GM23338 (cell line): Measurements from ENCODE around the gene PPP1R16B. TPM values are rescaled to one million over a fixed set of nuclear protein-coding genes. Genes with fewer than 3 reads are reported as not detected.

Experiments
- ATAC-seq: fragments of 200-7000 bp; cut with Tn5 transposase; 3 replicates; pipeline ENCODE4 v1.9.1; 2020
- DNase-seq: peaks from one replicate; pipeline ENCODE4 v3.0.0-alpha.2; 2015; ENCODE audit warnings: low spot score
- H2AFZ ChIP-seq: fragments of 200-600 bp; sonication (generic); 2 replicates; pipeline ENCODE4 v1.8.0; 2016; ENCODE audit warnings: antibody characterized with exemption, mild to moderate bottlenecking, moderate library complexity
- H3F3A ChIP-seq: fragments of 200-600 bp; sonication (generic); replicated peaks from 2 replicates; pipeline ENCODE4 v1.8.0; 2017; ENCODE audit warnings: antibody characterized with exemption, mixed run types, low read depth
- H3K27ac ChIP-seq: fragments of 200-600 bp; sonication (generic); 2 replicates; pipeline ENCODE4 v1.6.1; 2016; ENCODE audit warnings: low read depth
- H3K27me3 ChIP-seq: fragments of 200-600 bp; sonication (generic); 2 replicates; pipeline ENCODE4 v1.8.0; 2016; ENCODE audit warnings: mild to moderate bottlenecking, mixed run types, moderate library complexity; ENCODE audit not compliant: insufficient read depth
- H3K36me3 ChIP-seq: fragments of 200-600 bp; sonication (generic); 2 replicates; pipeline ENCODE4 v1.8.0; 2016; ENCODE audit warnings: mild to moderate bottlenecking; ENCODE audit not compliant: insufficient read depth
- H3K4me1 ChIP-seq: fragments of 200-600 bp; sonication (generic); 2 replicates; pipeline ENCODE4 v1.8.0; 2016; ENCODE audit warnings: mild to moderate bottlenecking, moderate library complexity; ENCODE audit not compliant: insufficient read depth
- H3K4me2 ChIP-seq: fragments of 200-600 bp; sonication (generic); 2 replicates; pipeline ENCODE4 v1.7.1; 2017; ENCODE audit warnings: mixed run types
- H3K4me3 ChIP-seq: fragments of 200-600 bp; sonication (generic); 2 replicates; pipeline ENCODE4 v1.6.1; 2016; ENCODE audit warnings: mixed run types
- H3K79me2 ChIP-seq: fragments of 200-600 bp; sonication (generic); replicated peaks from 2 replicates; pipeline ENCODE4 v1.8.0; 2017; ENCODE audit warnings: mild to moderate bottlenecking; ENCODE audit not compliant: insufficient read depth
- H3K9me2 ChIP-seq: fragments of 200-600 bp; sonication (generic); 2 replicates; pipeline ENCODE4 v1.8.0; 2017; ENCODE audit not compliant: insufficient read depth
- H4K20me1 ChIP-seq: fragments of 200-600 bp; sonication (generic); replicated peaks from 2 replicates; pipeline ENCODE4 v1.8.0; 2017; ENCODE audit warnings: mild to moderate bottlenecking; ENCODE audit not compliant: insufficient read depth
- H3K27ac Mint-ChIP-seq: 2 replicates; pipeline ENCODE4 v1.8.0; 2020; ENCODE audit warnings: inconsistent platforms, mild to moderate bottlenecking, moderate library complexity, mixed read lengths
- H3K27me3 Mint-ChIP-seq: 3 replicates; pipeline ENCODE4 v1.8.0; 2022; ENCODE audit warnings: low read depth, mild to moderate bottlenecking, moderate library complexity, mixed read lengths, inconsistent platforms; ENCODE audit not compliant: insufficient read depth, poor library complexity
- H3K36me3 Mint-ChIP-seq: 3 replicates; pipeline ENCODE4 v1.8.0; 2021; ENCODE audit warnings: low read depth, mild to moderate bottlenecking, inconsistent platforms, moderate library complexity, mixed read lengths
- H3K4me1 Mint-ChIP-seq: 3 replicates; pipeline ENCODE4 v1.8.0; 2020; ENCODE audit warnings: mild to moderate bottlenecking, inconsistent platforms, mixed read lengths
- H3K4me3 Mint-ChIP-seq: 3 replicates; pipeline ENCODE4 v1.8.0; 2021; ENCODE audit warnings: moderate library complexity, mild to moderate bottlenecking, inconsistent platforms, mixed read lengths
- H3K9me3 Mint-ChIP-seq: 3 replicates; pipeline ENCODE4 v1.8.0; 2020; ENCODE audit warnings: moderate library complexity, mild to moderate bottlenecking, inconsistent platforms, mixed read lengths
- CREB1 ChIP-seq: fragments of 250-450 bp; sonication (Bioruptor Pico); IDR thresholded peaks from 2 replicates; pipeline ENCODE4 v1.5.0; 2020; ENCODE audit warnings: low read depth, mild to moderate bottlenecking, moderate library complexity
- EZH2 ChIP-seq: fragments of 200-600 bp; sonication (generic); IDR thresholded peaks from one replicate; pipeline ENCODE4 v1.8.0; 2017; ENCODE audit warnings: antibody characterized with exemption, mild to moderate bottlenecking, low read depth; ENCODE audit not compliant: unreplicated experiment
- EZH2phosphoT487 ChIP-seq: fragments of 200-600 bp; sonication (generic); IDR thresholded peaks from one replicate; pipeline ENCODE4 v1.8.1; 2018; ENCODE audit warnings: antibody characterized with exemption; ENCODE audit not compliant: unreplicated experiment
- JUNB ChIP-seq: IDR thresholded peaks from one replicate; pipeline ENCODE4 v1.6.1; 2016; ENCODE audit warnings: antibody characterized with exemption; ENCODE audit not compliant: unreplicated experiment
- NANOG ChIP-seq: IDR thresholded peaks from 2 replicates; pipeline ENCODE4 v1.6.1; 2016; ENCODE audit warnings: antibody characterized with exemption, borderline replicate concordance
- POLR2AphosphoS5 ChIP-seq: IDR thresholded peaks from 2 replicates; pipeline ENCODE4 v1.6.1; 2016; ENCODE audit warnings: antibody characterized with exemption, low read depth
- STAT1 ChIP-seq: IDR thresholded peaks from one replicate; pipeline ENCODE4 v1.6.1; 2016; ENCODE audit warnings: antibody characterized with exemption; ENCODE audit not compliant: unreplicated experiment
- ZNF114 ChIP-seq: fragments of 250-450 bp; sonication (Bioruptor Pico); IDR thresholded peaks from 2 replicates; pipeline ENCODE4 v1.5.0; 2020; ENCODE audit warnings: mild to moderate bottlenecking, moderate library complexity
- polyA plus RNA-seq: library from polyadenylated mRNA; unstranded; fragments of >200 nt; fragmentation: Nextera tagmentation; extraction: Ambion mirVana; gene quantifications from 2 replicates; pipeline ENCODE4 v1.2.1, GENCODE V29; 2016
- total RNA-seq: library from RNA; depleted of rRNA; stranded (reverse); fragments of >200 nt; shearing (Covaris generic); gene quantifications from 2 replicates; pipeline ENCODE4 v1.2.3, GENCODE V29; 2014
- TF ChIP-seq, protein P1 (sequence below): fragments of 250-450 bp; sonication (Bioruptor Pico); IDR thresholded peaks from 2 replicates; pipeline ENCODE4 v1.5.0; 2020; ENCODE audit warnings: mild to moderate bottlenecking, moderate library complexity
- TF ChIP-seq, protein P2 (sequence below): IDR thresholded peaks from 2 replicates; pipeline ENCODE4 v1.6.1; 2016; ENCODE audit warnings: antibody characterized with exemption

Gene PPP1R16B
- total and polyA plus RNA-seq, 2 experiments from 2014 or later, result 1.6 to 11.5 TPM

DNA sequence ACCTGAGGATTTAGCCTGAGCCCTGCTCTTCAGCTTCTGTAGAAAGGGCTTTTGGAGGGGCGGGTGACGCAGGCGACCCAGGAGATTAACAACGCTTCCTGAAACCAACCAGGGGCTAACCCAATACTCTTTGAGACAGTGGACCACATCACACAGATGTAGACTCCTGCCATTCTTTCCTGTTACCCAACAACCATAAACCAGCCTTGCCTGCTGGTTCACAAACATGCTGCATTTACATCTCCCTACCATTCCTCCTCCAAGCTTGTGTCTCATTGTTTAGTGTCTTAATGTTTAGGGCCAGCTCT, 28.3 kb downstream of the PPP1R16B start (continued):
- TF ChIP-seq, protein P1, sequence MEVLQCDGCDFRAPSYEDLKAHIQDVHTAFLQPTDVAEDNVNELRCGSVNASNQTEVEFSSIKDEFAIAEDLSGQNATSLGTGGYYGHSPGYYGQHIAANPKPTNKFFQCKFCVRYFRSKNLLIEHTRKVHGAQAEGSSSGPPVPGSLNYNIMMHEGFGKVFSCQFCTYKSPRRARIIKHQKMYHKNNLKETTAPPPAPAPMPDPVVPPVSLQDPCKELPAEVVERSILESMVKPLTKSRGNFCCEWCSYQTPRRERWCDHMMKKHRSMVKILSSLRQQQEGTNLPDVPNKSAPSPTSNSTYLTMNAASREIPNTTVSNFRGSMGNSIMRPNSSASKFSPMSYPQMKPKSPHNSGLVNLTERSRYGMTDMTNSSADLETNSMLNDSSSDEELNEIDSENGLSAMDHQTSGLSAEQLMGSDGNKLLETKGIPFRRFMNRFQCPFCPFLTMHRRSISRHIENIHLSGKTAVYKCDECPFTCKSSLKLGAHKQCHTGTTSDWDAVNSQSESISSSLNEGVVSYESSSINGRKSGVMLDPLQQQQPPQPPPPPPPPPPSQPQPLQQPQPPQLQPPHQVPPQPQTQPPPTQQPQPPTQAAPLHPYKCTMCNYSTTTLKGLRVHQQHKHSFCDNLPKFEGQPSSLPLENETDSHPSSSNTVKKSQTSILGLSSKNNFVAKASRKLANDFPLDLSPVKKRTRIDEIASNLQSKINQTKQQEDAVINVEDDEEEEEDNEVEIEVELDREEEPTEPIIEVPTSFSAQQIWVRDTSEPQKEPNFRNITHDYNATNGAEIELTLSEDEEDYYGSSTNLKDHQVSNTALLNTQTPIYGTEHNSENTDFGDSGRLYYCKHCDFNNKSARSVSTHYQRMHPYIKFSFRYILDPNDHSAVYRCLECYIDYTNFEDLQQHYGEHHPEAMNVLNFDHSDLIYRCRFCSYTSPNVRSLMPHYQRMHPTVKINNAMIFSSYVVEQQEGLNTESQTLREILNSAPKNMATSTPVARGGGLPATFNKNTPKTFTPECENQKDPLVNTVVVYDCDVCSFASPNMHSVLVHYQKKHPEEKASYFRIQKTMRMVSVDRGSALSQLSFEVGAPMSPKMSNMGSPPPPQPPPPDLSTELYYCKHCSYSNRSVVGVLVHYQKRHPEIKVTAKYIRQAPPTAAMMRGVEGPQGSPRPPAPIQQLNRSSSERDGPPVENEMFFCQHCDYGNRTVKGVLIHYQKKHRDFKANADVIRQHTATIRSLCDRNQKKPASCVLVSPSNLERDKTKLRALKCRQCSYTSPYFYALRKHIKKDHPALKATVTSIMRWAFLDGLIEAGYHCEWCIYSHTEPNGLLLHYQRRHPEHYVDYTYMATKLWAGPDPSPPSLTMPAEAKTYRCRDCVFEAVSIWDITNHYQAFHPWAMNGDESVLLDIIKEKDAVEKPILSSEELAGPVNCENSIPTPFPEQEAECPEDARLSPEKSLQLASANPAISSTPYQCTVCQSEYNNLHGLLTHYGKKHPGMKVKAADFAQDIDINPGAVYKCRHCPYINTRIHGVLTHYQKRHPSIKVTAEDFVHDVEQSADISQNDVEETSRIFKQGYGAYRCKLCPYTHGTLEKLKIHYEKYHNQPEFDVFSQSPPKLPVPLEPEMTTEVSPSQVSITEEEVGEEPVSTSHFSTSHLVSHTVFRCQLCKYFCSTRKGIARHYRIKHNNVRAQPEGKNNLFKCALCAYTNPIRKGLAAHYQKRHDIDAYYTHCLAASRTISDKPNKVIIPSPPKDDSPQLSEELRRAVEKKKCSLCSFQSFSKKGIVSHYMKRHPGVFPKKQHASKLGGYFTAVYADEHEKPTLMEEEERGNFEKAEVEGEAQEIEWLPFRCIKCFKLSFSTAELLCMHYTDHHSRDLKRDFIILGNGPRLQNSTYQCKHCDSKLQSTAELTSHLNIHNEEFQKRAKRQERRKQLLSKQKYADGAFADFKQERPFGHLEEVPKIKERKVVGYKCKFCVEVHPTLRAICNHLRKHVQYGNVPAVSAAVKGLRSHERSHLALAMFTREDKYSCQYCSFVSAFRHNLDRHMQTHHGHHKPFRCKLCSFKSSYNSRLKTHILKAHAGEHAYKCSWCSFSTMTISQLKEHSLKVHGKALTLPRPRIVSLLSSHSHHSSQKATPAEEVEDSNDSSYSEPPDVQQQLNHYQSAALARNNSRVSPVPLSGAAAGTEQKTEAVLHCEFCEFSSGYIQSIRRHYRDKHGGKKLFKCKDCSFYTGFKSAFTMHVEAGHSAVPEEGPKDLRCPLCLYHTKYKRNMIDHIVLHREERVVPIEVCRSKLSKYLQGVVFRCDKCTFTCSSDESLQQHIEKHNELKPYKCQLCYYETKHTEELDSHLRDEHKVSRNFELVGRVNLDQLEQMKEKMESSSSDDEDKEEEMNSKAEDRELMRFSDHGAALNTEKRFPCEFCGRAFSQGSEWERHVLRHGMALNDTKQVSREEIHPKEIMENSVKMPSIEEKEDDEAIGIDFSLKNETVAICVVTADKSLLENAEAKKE (CRISPR knock-in tag), result no peak
- TF ChIP-seq POLR2AphosphoS5 (no peak), CREB1 (CRISPR knock-in tag) (no peak), JUNB (no peak), STAT1 (no peak), ZNF114 (no peak), NANOG (no peak), EZH2 (no peak)
- TF ChIP-seq, protein P2, sequence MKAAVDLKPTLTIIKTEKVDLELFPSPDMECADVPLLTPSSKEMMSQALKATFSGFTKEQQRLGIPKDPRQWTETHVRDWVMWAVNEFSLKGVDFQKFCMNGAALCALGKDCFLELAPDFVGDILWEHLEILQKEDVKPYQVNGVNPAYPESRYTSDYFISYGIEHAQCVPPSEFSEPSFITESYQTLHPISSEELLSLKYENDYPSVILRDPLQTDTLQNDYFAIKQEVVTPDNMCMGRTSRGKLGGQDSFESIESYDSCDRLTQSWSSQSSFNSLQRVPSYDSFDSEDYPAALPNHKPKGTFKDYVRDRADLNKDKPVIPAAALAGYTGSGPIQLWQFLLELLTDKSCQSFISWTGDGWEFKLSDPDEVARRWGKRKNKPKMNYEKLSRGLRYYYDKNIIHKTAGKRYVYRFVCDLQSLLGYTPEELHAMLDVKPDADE, result no peak

DNA sequence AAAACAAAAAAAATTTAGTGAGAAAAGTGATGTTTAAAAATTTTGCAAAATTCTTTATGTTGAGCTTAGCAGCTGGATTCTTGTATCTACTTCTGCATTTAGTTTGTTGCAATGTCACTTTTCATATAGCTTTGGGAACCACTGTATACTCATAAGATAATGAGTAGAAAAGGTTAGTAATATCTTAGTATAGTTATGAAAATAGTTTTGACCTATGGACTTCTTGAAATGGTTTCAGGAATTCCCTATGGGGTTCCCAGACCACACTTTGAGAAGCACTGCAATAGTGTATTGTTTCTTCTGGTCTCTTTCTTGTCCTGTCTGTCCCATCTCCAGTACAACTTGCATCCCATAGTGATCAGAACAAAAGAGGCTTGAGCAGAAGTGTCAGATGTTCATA, 29.4 kb downstream of the PPP1R16B start:
- no peak overlapping the region for H3K4me3 Mint-ChIP-seq
- no peaks in the 10 kb centered on the region for H3K36me3 ChIP-seq
- no peak overlapping the region for H3K4me3 ChIP-seq
- no peaks in the 10 kb centered on the region for H3K27me3 ChIP-seq
- ATAC-seq (no peak), DNase-seq (no peak)
- TF ChIP-seq CREB1 (CRISPR knock-in tag) (no peak), EZH2phosphoT487 (no peak)
- no peak overlapping the region for H3K27ac ChIP-seq
- no peaks in the 10 kb centered on the region for H3K79me2 ChIP-seq
- H4K20me1 ChIP-seq, result peaks cover 7% of the 10 kb centered on the region; the same call in 1 of the 2 replicates
- no peaks in the 10 kb centered on the region for H3K9me3 Mint-ChIP-seq
- H3K27me3 Mint-ChIP-seq, result no peaks in the 10 kb centered on the region
- no peaks in the 10 kb centered on the region for H3K9me2 ChIP-seq
- H3K4me1 Mint-ChIP-seq, result peaks cover 11% of the 10 kb centered on the region
- no peaks in the 10 kb centered on the region for H3K36me3 Mint-ChIP-seq
- H3K27ac Mint-ChIP-seq, result no peak overlapping the region
- H3K4me1 ChIP-seq, result no peaks in the 10 kb centered on the region
- no peaks in the 10 kb centered on the region for H3F3A ChIP-seq
- no peak overlapping the region for H3K4me2 ChIP-seq
- no peak overlapping the region for H2AFZ ChIP-seq
